ENCODE data around the gene OPRM1. TPM values are rescaled to one million over a fixed set of nuclear protein-coding genes. Genes with fewer than 3 reads are reported as not detected.

Gene OPRM1
- total and polyA plus RNA-seq, 2 of the 8 experiments (the other 6 are each of a cell fraction or from before 2014, with no cell fraction given) = not detected

DNA sequence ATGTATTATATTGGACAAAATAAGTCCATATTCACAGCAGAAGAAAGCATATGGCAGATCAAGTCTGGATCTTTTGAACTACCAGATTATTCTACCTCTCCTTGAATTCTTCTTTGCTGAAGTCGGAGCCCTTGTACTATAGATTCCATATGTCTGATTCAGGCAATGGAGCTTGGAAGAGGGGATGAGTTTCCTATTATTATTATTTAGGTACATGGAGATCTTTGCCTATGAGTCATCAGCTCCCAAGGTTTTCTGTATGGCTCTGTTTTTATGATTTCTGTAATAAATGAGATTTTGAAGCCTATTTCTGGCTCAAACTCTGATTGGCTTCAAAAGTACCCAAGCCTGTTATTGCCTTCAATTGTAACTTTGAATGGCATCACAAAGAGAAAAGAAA, 72.0 kb downstream of the OPRM1 start:
- Histone ChIP-seq H3K36me3 (ENCODE audit: control insufficient read depth in 2 of 4, insufficient read depth in 4 of 4, low read length in 3 of 4) (no peaks in the 10 kb centered on the region), H3K9me3 (ENCODE audit: insufficient read depth in 2 of 2, low read depth in 1 of 2, low read length in 1 of 2) (no peaks in the 10 kb centered on the region), H3K4me2 (ENCODE audit: insufficient read depth in 1 of 2, low read depth in 2 of 2, low read length in 2 of 2) (no peak overlapping the region), H3K56ac (replicated peaks; ENCODE audit: insufficient read length, low read depth, low read length) (no peak overlapping the region), H4K5ac (ENCODE audit: insufficient read length, low read depth, low read length) (no peak overlapping the region), H4K20me1 (replicated peaks in 1 of 2; ENCODE audit: control insufficient read depth in 1 of 2, insufficient read depth in 2 of 2, low read length in 2 of 2) (no peaks in the 10 kb centered on the region), H3K23ac (ENCODE audit: insufficient read length) (no peak overlapping the region), H3K18ac (ENCODE audit: extremely low read depth, low read length) (no peak overlapping the region), H2BK5ac (ENCODE audit: low read depth, low read length) (no peak overlapping the region), H3K14ac (ENCODE audit: insufficient read length) (no peak overlapping the region), H3K79me2 (ENCODE audit: control insufficient read depth in 1 of 2, insufficient read depth in 2 of 2, low read length in 2 of 2) (no peaks in the 10 kb centered on the region), H3K27ac (ENCODE audit: low read depth, low read length) (no peak overlapping the region), H2BK15ac (ENCODE audit: low read length) (no peak overlapping the region), H3K79me1 (ENCODE audit: low read depth, low read length) (no peaks in the 10 kb centered on the region), H4K8ac (ENCODE audit: extremely low read depth, insufficient read depth, low read length) (no peak overlapping the region), H2BK12ac (ENCODE audit: low read depth, low read length) (no peak overlapping the region), H4K91ac (replicated peaks; ENCODE audit: insufficient read length, low read length) (no peak overlapping the region), H3K9ac (replicated peaks in 1 of 4; ENCODE audit: extremely low read depth in 1 of 4, low read depth in 3 of 4, low read length in 3 of 4) (no peak overlapping the region), H2AFZ (ENCODE audit: low read length) (no peak overlapping the region), H3K27me3 (replicated peaks in 1 of 4; ENCODE audit: control insufficient read depth in 3 of 4, extremely low read depth in 1 of 4, insufficient read depth in 3 of 4, low read length in 3 of 4) (no peaks in the 10 kb centered on the region), H2BK120ac (replicated peaks; ENCODE audit: low read depth, low read length) (no peak overlapping the region), H3K4me3 (ENCODE audit: extremely low read depth in 1 of 4, insufficient read depth in 2 of 4, low read depth in 3 of 4, low read length in 4 of 4) (no peak overlapping the region), H3K4ac (replicated peaks; ENCODE audit: insufficient read length, low read depth, low read length) (no peak overlapping the region), H2AK5ac (ENCODE audit: low read depth, low read length) (no peak overlapping the region), H2BK20ac (ENCODE audit: low read length) (no peak overlapping the region), H3K4me1 (replicated peaks in 1 of 4; ENCODE audit: control insufficient read depth in 3 of 4, insufficient read depth in 4 of 4, low read length in 3 of 4) (no peaks in the 10 kb centered on the region), H3K23me2 (ENCODE audit: low read depth, low read length) (no peaks in the 10 kb centered on the region; the same call in 1 of the 2 replicates)
- 88% methylated on average over 1 of the region's 1 CpG; no CpG with 5 or more reads in 1 of the 2 experiments for WGBS, 2 experiments (ENCODE audit: extremely low coverage in 1 of 2, insufficient coverage in 1 of 2, insufficient read length in 1 of 2, insufficient replicate concordance in 2 of 2, low coverage in 1 of 2, low lambda C conversion rate in 2 of 2, missing lambda C conversion rate in 1 of 2)
- CTCF ChIA-PET (ENCODE audit: partially characterized antibody) = no interaction called here
- POLR2A ChIA-PET (ENCODE audit: partially characterized antibody) = no interaction called here
- no peak for FAIRE-seq
- no peak for DNase-seq (ENCODE audit: low read depth in 1 of 2, low spot score in 2 of 2)
- TF ChIP-seq, protein P1, sequence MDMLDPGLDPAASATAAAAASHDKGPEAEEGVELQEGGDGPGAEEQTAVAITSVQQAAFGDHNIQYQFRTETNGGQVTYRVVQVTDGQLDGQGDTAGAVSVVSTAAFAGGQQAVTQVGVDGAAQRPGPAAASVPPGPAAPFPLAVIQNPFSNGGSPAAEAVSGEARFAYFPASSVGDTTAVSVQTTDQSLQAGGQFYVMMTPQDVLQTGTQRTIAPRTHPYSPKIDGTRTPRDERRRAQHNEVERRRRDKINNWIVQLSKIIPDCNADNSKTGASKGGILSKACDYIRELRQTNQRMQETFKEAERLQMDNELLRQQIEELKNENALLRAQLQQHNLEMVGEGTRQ (IDR thresholded peaks at IDR 0.05; ENCODE audit: low read length) = no peak
- TF ChIP-seq SIN3A (conservative IDR thresholded peaks at IDR 0.05 in 1 of 2, IDR thresholded peaks at IDR 0.05 in 1 of 2; ENCODE audit: low read depth in 1 of 2, low read length in 2 of 2) (no peak), GTF2F1 (IDR thresholded peaks at IDR 0.05; ENCODE audit: borderline replicate concordance, low read depth, low read length) (no peak), FOSL1 (IDR thresholded peaks at IDR 0.05; ENCODE audit: insufficient read depth, low read depth, low read length) (no peak), SIRT6 (IDR thresholded peaks at IDR 0.05; ENCODE audit: low read length) (no peak)

All from H1 (cell line).